ENCODE data around the gene PLD3. TPM values are rescaled to one million over a fixed set of nuclear protein-coding genes. Genes with fewer than 3 reads are reported as not detected.

The PLD3 gene
- total RNA-seq, 1 experiment from 2014 or later, result 211 TPM

- no peak for DNase-seq (ENCODE audit: low read depth)
Observed at GRCh38 chr19:40413291-40413845, 64.9 kb downstream of the PLD3 start, which contains the start of gene PRX. Gene PRX, minus strand, starts transcription at chr19:40413378. Its CDS starts 5,446 bp downstream, at chr19:40407932.

GRCh38 chr19:40414542-40415535 lies 66.3 kb downstream of the PLD3 start:
- DNase-seq (ENCODE audit: low read depth), result no peak

GRCh38 chr19:40415768-40416167 lies 67.3 kb downstream of the PLD3 start:
- no peak for DNase-seq (ENCODE audit: low read depth)

- DNase-seq (ENCODE audit: low read depth), result peak; percentile 70
Observed at GRCh38 chr19:40416918-40417642, 68.6 kb downstream of the PLD3 start.

GRCh38 chr19:40417643-40417981 lies 69.1 kb downstream of the PLD3 start:
- DNase-seq (ENCODE audit: low read depth), result no peak

- no peak for DNase-seq (ENCODE audit: low read depth)
Observed at GRCh38 chr19:40418040-40418439, 69.5 kb downstream of the PLD3 start.

- DNase-seq (ENCODE audit: low read depth), result no peak
Observed at GRCh38 chr19:40419066-40419612, 70.6 kb downstream of the PLD3 start.

GRCh38 chr19:40419780-40420179 lies 71.3 kb downstream of the PLD3 start:
- DNase-seq (ENCODE audit: low read depth), result no peak

- DNase-seq (ENCODE audit: low read depth), result no peak
Observed at GRCh38 chr19:40420451-40420765, 71.9 kb downstream of the PLD3 start.

- DNase-seq (ENCODE audit: low read depth), result peak; percentile 94
Observed at GRCh38 chr19:40420766-40421765, 72.6 kb downstream of the PLD3 start.

- no peak for DNase-seq (ENCODE audit: low read depth)
Observed at GRCh38 chr19:40421993-40422747, 73.7 kb downstream of the PLD3 start.

- no peak for DNase-seq (ENCODE audit: low read depth)
Observed at GRCh38 chr19:40422748-40423566, 74.5 kb downstream of the PLD3 start.

GRCh38 chr19:40423938-40424337 lies 75.4 kb downstream of the PLD3 start:
- no peak for DNase-seq (ENCODE audit: low read depth)

GRCh38 chr19:40424637-40425449 lies 76.3 kb downstream of the PLD3 start:
- peak; percentile 40 for DNase-seq (ENCODE audit: low read depth)

- peak; percentile 99 for DNase-seq (ENCODE audit: low read depth)
Observed at GRCh38 chr19:40425450-40426287, 77.2 kb downstream of the PLD3 start, which contains the start of gene SERTAD1. Gene SERTAD1, minus strand, starts transcription at chr19:40425992. Its CDS starts 2,446 bp downstream, at chr19:40423546.

All from M059J (cell line).